Chondrocyte (in vitro differentiated cells): ENCODE data around the gene TAF9B. TPM values are rescaled to one million over a fixed set of nuclear protein-coding genes. Genes with fewer than 3 reads are reported as not detected.
"Not testable (repeated sequence)": the region's sequence is repeated elsewhere in the genome, so short reads cannot be mapped to it uniquely, and the experiment has no call there.

Experiments used
- DNase-seq: peaks from one replicate; pipeline ENCODE4 v3.0.0; 2021; ENCODE audit warnings: mixed read lengths, low spot score
- H3K27ac Mint-ChIP-seq: one replicate; pipeline ENCODE4 v1.8.0; 2021; ENCODE audit warnings: mild to moderate bottlenecking, moderate library complexity, mixed read lengths; ENCODE audit not compliant: unreplicated experiment
- H3K27me3 Mint-ChIP-seq: 2 replicates; pipeline ENCODE4 v1.8.0; 2021; ENCODE audit warnings: low read depth, mixed read lengths
- H3K36me3 Mint-ChIP-seq: 2 replicates; pipeline ENCODE4 v1.8.0; 2021; ENCODE audit warnings: low read depth, mixed read lengths
- H3K4me1 Mint-ChIP-seq: 2 replicates; pipeline ENCODE4 v1.8.0; 2021; ENCODE audit warnings: low read depth, mild to moderate bottlenecking, mixed read lengths
- H3K4me3 Mint-ChIP-seq: one replicate; pipeline ENCODE4 v1.8.0; 2021; ENCODE audit warnings: mild to moderate bottlenecking, moderate library complexity, mixed read lengths; ENCODE audit not compliant: unreplicated experiment
- H3K9me3 Mint-ChIP-seq: 2 replicates; pipeline ENCODE4 v1.8.0; 2021; ENCODE audit warnings: low read depth, mixed read lengths
- CTCF ChIP-seq: fragments of 200-600 bp; sonication (generic); IDR thresholded peaks from 2 replicates; pipeline ENCODE4 v1.5.0; 2021; ENCODE audit warnings: antibody characterized with exemption, mild to moderate bottlenecking, moderate library complexity
- total RNA-seq: library from RNA; stranded (reverse); gene quantifications from 3 replicates; pipeline ENCODE4 v1.2.1, GENCODE V29; 2021

TAF9B gene
- total RNA-seq, 1 donor from 2014 or later: 12.4 TPM

- H3K36me3 Mint-ChIP-seq, H3K4me3 Mint-ChIP-seq, DNase-seq, H3K27ac Mint-ChIP-seq, H3K27me3 Mint-ChIP-seq, H3K4me1 Mint-ChIP-seq: not testable (repeated sequence)
- H3K9me3 Mint-ChIP-seq: peaks cover 20% of the 10 kb centered on the region
These were observed 18.4 kb upstream of the TAF9B start for GRCh38 chrX:78157846-78158245.

GRCh38 chrX:78157373-78157772 is 17.9 kb upstream of the TAF9B start:
- not testable (repeated sequence) for H3K27me3 Mint-ChIP-seq, H3K4me3 Mint-ChIP-seq, H3K36me3 Mint-ChIP-seq, H3K27ac Mint-ChIP-seq, DNase-seq, H3K4me1 Mint-ChIP-seq
- H3K9me3 Mint-ChIP-seq: peaks cover 18% of the 10 kb centered on the region

GRCh38 chrX:78147002-78147540 is 7.6 kb upstream of the TAF9B start:
- H3K4me1 Mint-ChIP-seq, H3K36me3 Mint-ChIP-seq, DNase-seq, H3K27me3 Mint-ChIP-seq, H3K27ac Mint-ChIP-seq, H3K4me3 Mint-ChIP-seq: not testable (repeated sequence)
- peaks cover 48% of the 10 kb centered on the region for H3K9me3 Mint-ChIP-seq

- Mint-ChIP-seq H3K4me3 (peak overlapping the region; percentile 35), H3K27me3 (no peaks in the 10 kb centered on the region), H3K9me3 (peaks cover 12% of the 10 kb centered on the region), H3K4me1 (no peaks in the 10 kb centered on the region), H3K36me3 (no peaks in the 10 kb centered on the region), H3K27ac (no peak overlapping the region)
- TF ChIP-seq CTCF: no peak
- DNase-seq: no peak
These were observed 756 bp upstream of the TAF9B start for GRCh38 chrX:78140206-78140605.

- no peak overlapping the region for H3K4me3 Mint-ChIP-seq
- DNase-seq: no peak
- TF ChIP-seq CTCF: no peak
- no peaks in the 10 kb centered on the region for H3K9me3 Mint-ChIP-seq
- no peaks in the 10 kb centered on the region for H3K4me1 Mint-ChIP-seq
- H3K27ac Mint-ChIP-seq: no peak overlapping the region
- H3K36me3 Mint-ChIP-seq: peaks cover 2% of the 10 kb centered on the region
- no peaks in the 10 kb centered on the region for H3K27me3 Mint-ChIP-seq
These were observed 6.1 kb downstream of the TAF9B start for GRCh38 chrX:78133238-78133960.

- TF ChIP-seq CTCF: no peak
- no peaks in the 10 kb centered on the region for H3K9me3 Mint-ChIP-seq
- no peak overlapping the region for H3K4me3 Mint-ChIP-seq
- H3K36me3 Mint-ChIP-seq: peaks cover 5% of the 10 kb centered on the region
- H3K4me1 Mint-ChIP-seq: no peaks in the 10 kb centered on the region
- no peak for DNase-seq
- H3K27me3 Mint-ChIP-seq: no peaks in the 10 kb centered on the region
- H3K27ac Mint-ChIP-seq: no peak overlapping the region
These were observed 8.3 kb downstream of the TAF9B start for GRCh38 chrX:78131117-78131516.

- no peaks in the 10 kb centered on the region for H3K4me1 Mint-ChIP-seq
- H3K36me3 Mint-ChIP-seq: peaks cover 6% of the 10 kb centered on the region
- H3K27ac Mint-ChIP-seq: no peak overlapping the region
- DNase-seq: no peak
- H3K4me3 Mint-ChIP-seq: no peak overlapping the region
- H3K9me3 Mint-ChIP-seq: no peaks in the 10 kb centered on the region
- H3K27me3 Mint-ChIP-seq: no peaks in the 10 kb centered on the region
- no peak for TF ChIP-seq CTCF
These were observed 9.1 kb downstream of the TAF9B start for GRCh38 chrX:78130396-78130795.
